HL-60 (cell line): ENCODE measurements around the gene LGI1.

Experiments used
- DNase-seq, 2 experiments: peaks; one replicate each; pipeline ENCODE4 v3.0.0-alpha.2; 2010 to 2020; ENCODE audit warnings: low read depth in 1 of 2, low spot score in 1 of 2
- H3K27ac ChIP-seq: fragments of 250-450 bp; sonication (Bioruptor Pico); replicated peaks from 2 replicates; pipeline ENCODE4 v1.5.1; 2020; ENCODE audit warnings: mild to moderate bottlenecking, moderate library complexity
- H3K27me3 ChIP-seq: fragments of 250-450 bp; sonication (Bioruptor Pico); 2 replicates; pipeline ENCODE4 v1.5.1; 2021; ENCODE audit warnings: mild to moderate bottlenecking, moderate library complexity; ENCODE audit not compliant: insufficient read depth, poor library complexity, severe bottlenecking
- H3K4me3 ChIP-seq: replicated peaks from 2 replicates; pipeline ENCODE4 v1.5.1; 2011; ENCODE audit warnings: mild to moderate bottlenecking, control low read depth, low read length; ENCODE audit not compliant: insufficient read depth
- GABPA ChIP-seq: IDR thresholded peaks from 2 replicates; pipeline ENCODE4 v1.6.1; 2012; ENCODE audit warnings: low read depth
- POLR2AphosphoS5 ChIP-seq: IDR thresholded peaks from 2 replicates; pipeline ENCODE4 v1.6.1; 2012; ENCODE audit warnings: low read depth
- SPI1 ChIP-seq: IDR thresholded peaks from 2 replicates; pipeline ENCODE4 v1.6.1; 2012; ENCODE audit warnings: low read depth, mild to moderate bottlenecking, borderline replicate concordance
- TF ChIP-seq, protein P1 (sequence below): IDR thresholded peaks from 2 replicates; pipeline ENCODE4 v1.6.1; 2012; ENCODE audit warnings: low read depth; ENCODE audit not compliant: insufficient replicate concordance
- TF ChIP-seq, protein P2 (sequence below): IDR thresholded peaks from one replicate; pipeline ENCODE4 v1.5.1; 2011; ENCODE audit warnings: low read length, control low read depth, inconsistent platforms; ENCODE audit not compliant: insufficient read depth

Gene LGI1

DNA sequence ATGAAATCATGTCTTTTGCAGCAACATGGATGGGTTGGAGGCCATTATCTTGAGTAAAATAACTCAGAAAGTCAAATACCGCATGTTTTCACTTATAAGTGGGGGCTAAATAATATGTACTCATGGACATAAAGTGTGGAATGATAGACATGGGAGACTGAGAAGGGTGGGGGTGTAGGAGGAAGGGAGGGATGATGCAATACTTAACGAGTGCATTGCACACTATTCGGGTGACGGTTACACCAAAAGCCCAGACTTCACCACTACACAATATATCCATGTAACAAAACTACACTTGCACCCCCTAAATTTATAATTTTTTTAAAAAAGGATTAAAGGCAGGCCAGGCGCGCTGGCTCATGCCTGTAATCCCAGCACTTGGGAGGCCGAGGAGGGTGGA, 13.6 kb downstream of the LGI1 start:
- no peak overlapping the region for H3K4me3 ChIP-seq
- peak in 1 of 2 experiments; percentile 8 for DNase-seq
- H3K27ac ChIP-seq = no peak overlapping the region
- TF ChIP-seq GABPA (no peak), POLR2AphosphoS5 (no peak), SPI1 (no peak)
- TF ChIP-seq, protein P1, sequence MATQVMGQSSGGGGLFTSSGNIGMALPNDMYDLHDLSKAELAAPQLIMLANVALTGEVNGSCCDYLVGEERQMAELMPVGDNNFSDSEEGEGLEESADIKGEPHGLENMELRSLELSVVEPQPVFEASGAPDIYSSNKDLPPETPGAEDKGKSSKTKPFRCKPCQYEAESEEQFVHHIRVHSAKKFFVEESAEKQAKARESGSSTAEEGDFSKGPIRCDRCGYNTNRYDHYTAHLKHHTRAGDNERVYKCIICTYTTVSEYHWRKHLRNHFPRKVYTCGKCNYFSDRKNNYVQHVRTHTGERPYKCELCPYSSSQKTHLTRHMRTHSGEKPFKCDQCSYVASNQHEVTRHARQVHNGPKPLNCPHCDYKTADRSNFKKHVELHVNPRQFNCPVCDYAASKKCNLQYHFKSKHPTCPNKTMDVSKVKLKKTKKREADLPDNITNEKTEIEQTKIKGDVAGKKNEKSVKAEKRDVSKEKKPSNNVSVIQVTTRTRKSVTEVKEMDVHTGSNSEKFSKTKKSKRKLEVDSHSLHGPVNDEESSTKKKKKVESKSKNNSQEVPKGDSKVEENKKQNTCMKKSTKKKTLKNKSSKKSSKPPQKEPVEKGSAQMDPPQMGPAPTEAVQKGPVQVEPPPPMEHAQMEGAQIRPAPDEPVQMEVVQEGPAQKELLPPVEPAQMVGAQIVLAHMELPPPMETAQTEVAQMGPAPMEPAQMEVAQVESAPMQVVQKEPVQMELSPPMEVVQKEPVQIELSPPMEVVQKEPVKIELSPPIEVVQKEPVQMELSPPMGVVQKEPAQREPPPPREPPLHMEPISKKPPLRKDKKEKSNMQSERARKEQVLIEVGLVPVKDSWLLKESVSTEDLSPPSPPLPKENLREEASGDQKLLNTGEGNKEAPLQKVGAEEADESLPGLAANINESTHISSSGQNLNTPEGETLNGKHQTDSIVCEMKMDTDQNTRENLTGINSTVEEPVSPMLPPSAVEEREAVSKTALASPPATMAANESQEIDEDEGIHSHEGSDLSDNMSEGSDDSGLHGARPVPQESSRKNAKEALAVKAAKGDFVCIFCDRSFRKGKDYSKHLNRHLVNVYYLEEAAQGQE = no peak
- TF ChIP-seq, protein P2, sequence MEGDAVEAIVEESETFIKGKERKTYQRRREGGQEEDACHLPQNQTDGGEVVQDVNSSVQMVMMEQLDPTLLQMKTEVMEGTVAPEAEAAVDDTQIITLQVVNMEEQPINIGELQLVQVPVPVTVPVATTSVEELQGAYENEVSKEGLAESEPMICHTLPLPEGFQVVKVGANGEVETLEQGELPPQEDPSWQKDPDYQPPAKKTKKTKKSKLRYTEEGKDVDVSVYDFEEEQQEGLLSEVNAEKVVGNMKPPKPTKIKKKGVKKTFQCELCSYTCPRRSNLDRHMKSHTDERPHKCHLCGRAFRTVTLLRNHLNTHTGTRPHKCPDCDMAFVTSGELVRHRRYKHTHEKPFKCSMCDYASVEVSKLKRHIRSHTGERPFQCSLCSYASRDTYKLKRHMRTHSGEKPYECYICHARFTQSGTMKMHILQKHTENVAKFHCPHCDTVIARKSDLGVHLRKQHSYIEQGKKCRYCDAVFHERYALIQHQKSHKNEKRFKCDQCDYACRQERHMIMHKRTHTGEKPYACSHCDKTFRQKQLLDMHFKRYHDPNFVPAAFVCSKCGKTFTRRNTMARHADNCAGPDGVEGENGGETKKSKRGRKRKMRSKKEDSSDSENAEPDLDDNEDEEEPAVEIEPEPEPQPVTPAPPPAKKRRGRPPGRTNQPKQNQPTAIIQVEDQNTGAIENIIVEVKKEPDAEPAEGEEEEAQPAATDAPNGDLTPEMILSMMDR = no peak
- peaks cover 7% of the 10 kb centered on the region for H3K27me3 ChIP-seq

DNA sequence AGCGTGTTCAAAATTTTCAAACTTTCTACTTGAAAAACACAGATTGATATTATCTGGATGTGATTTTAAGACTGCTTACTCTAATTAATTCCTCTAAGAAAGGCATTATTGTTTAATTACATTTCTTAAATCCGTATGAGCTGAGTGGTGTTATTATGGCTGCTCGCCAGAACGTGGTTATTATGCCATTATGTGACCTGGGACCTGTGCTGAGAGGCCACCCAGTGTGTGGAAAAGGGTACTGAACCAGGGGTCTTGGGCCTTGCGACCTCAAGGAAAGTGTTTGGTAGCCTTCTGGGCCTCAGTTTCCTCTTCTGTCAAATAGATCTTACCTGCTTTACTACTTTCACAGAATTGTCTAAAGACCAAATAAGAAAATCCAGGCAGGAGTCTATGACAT, 15.4 kb downstream of the LGI1 start:
- no peak for TF ChIP-seq POLR2AphosphoS5
- TF ChIP-seq SPI1 = no peak
- no peak for DNase-seq
- no peak overlapping the region for H3K4me3 ChIP-seq

DNA sequence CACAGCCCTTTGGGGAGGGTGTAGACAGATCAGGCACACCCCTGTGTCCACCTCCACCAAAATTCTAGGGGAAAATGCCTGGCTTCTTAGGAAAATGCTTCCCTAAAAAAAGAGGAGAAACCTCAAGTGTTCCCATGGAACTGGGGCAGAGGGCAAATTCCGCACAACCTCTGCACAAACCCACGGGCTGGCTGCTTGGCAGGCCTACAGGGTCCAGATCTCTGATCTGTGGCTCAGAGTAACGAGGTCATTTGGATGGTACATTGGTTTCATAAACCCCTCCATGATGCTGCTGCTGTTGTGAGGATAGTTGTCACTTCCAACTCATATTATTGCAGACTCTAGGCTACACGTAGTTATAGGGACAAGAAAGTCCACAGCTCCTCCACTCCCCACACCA, 16.0 kb downstream of the LGI1 start:
- H3K4me3 ChIP-seq = no peak overlapping the region
- no peak overlapping the region for H3K27ac ChIP-seq
- H3K27me3 ChIP-seq = peaks cover 12% of the 10 kb centered on the region
- DNase-seq = no peak
- TF ChIP-seq, protein P2 = no peak
- no peak for TF ChIP-seq GABPA
- TF ChIP-seq SPI1 = no peak
- TF ChIP-seq, protein P1 = no peak
- TF ChIP-seq POLR2AphosphoS5 = no peak

More for the DNA sequence above, 15.4 kb downstream of the LGI1 start:
- H3K27me3 ChIP-seq = peaks cover 12% of the 10 kb centered on the region
- H3K27ac ChIP-seq = no peak overlapping the region

DNA sequence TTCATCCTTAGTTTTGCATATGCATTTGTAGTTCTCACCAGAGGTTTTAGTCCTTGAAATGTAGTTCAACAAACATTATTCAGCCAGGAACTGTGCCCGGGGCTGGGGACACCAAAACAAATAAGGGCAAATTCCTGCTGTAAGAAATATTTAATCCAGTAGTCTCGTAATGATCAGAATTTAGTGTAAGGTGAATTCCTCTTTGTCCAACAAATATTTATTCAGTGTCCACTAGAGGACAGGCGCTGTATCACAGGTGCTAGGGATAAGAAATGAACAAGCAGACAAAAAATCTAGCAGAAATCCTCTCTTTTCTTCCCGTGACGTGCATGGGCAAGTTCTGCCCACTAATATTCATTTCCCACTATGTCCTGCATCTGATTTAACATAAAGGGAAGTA, 17.6 kb downstream of the LGI1 start:
- DNase-seq = no peak
- peaks cover 12% of the 10 kb centered on the region for H3K27me3 ChIP-seq
- no peak overlapping the region for H3K27ac ChIP-seq
- no peak overlapping the region for H3K4me3 ChIP-seq
- TF ChIP-seq POLR2AphosphoS5 (no peak), SPI1 (no peak), GABPA (no peak)
- TF ChIP-seq, protein P2 = no peak
- TF ChIP-seq, protein P1 = no peak
